ES-I3 (cell line): ENCODE results near the gene TBL1XR1.
"Not testable (repeated sequence)": the region's sequence is repeated elsewhere in the genome, so short reads cannot be mapped to it uniquely, and the experiment has no call there.

Experiments used
- H3K36me3 ChIP-seq: 2 replicates; pipeline ENCODE4 v1.6.1; 2013; ENCODE audit warnings: mild to moderate bottlenecking, low read length, control low read depth, moderate library complexity; ENCODE audit not compliant: insufficient read depth
- H3K4me1 ChIP-seq: 2 replicates; pipeline ENCODE4 v1.6.1; 2013; ENCODE audit warnings: mild to moderate bottlenecking, control low read depth, low read length; ENCODE audit not compliant: insufficient read depth
- H3K9ac ChIP-seq: 2 replicates; pipeline ENCODE4 v1.6.1; 2013; ENCODE audit warnings: low read depth, mild to moderate bottlenecking, low read length, moderate library complexity
- H3K9me3 ChIP-seq: 2 replicates; pipeline ENCODE4 v1.6.1; 2013; ENCODE audit warnings: mild to moderate bottlenecking, low read length, moderate library complexity; ENCODE audit not compliant: control insufficient read depth, insufficient read depth

TBL1XR1 gene

DNA sequence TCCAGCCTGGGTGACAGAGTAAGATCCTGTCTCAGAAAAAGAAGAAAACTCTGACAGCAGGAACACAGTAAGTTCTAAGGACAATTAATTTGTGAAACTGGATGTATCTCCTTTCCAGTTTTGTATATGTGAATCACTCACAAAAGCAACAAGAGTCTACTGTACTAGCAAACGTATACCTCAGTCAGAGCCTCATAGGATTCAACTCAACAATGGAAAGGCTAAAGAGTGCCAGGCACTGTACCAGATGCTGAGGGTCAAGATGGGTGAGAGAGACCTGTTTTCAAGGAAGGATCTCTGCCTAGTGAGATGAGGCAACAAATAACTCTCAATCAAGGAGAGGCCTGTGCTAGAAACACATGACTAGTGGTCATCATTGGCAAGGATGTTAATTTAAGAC is 14.9 kb downstream of the TBL1XR1 start:
- Histone ChIP-seq H3K9ac (no peak overlapping the region), H3K36me3 (no peaks in the 10 kb centered on the region; the same call in 1 of the 2 replicates), H3K9me3 (no peaks in the 10 kb centered on the region), H3K4me1 (peaks cover 3% of the 10 kb centered on the region)

DNA sequence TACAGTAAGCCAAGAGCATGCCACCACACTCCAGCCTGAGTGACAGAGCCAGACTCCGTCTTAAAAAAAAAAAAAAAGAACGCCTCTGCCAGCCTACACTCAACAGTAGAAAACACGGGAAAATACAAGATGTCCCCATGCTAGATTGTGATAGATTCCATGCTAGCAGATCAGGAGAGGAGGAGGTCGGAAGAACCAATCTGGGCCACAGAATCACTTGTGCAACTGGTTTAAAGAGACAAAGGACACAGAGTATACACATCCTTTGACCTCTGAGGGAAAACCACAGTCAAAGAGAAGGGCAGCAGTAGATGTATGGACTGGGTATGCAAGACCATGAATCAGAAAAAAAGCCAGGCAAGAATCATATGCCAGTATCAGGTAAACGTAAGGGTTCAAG is 15.9 kb downstream of the TBL1XR1 start:
- Histone ChIP-seq H3K36me3 (no peaks in the 10 kb centered on the region; the same call in 1 of the 2 replicates), H3K4me1 (peaks cover 3% of the 10 kb centered on the region), H3K9me3 (no peaks in the 10 kb centered on the region), H3K9ac (no peak overlapping the region)

DNA sequence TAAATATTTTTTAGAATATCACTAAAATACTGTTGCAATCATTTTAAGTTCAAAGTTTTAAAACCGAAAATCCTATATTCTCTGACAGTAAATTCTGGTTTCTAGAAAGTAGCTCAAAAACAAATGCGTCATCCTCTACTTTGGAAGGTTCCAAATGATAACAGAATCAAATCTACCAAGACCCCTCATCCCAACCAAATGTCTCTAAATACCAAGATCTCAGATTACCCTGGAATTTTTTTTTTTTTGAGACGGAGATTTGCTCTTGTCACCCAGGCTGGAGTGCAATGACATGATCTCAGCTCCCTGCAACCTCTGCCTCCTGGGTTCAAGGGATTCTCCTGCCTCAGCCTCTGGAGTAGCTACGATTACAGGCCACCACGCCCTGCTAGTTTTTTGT is 16.8 kb downstream of the TBL1XR1 start:
- H3K36me3 ChIP-seq: no peaks in the 10 kb centered on the region; the same call in 1 of the 2 replicates
- no peak overlapping the region for H3K9ac ChIP-seq
- H3K9me3 ChIP-seq: no peaks in the 10 kb centered on the region
- no peaks in the 10 kb centered on the region; the same call in 1 of the 2 replicates for H3K4me1 ChIP-seq

DNA sequence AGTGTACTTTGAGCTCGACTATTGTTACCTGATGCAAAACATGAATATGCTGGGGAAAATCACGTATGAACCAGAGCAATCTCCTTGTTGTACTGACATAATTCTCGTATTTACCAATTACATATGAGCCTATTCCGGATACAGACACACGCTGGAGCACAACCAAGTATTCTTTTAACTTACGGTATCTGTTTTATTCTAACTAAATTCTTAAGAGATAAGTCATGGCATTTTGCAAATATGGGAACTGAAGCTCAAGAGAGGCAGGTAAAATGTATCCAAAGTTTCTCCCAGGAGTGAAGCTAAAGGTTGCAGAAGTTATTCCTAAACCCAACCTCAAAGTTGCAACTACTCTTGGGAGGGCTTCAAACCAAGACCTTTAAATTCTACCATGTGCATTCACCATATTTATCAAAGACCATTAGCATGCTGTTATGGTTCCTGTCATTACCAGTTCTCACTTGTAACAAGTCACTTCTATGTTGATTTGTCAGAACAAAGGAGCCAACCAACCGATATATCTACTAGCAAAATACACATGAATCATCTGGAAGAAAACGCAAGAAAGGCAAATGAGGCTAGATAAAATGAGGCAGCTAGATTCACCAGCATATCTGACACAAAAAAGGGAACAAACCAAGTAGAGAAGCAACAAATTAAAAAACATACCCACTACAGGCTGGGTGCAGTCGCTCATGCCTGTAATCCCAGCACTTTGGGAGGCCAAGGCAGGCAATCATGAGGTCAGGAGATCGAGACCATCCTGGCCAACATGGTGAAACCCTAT is 17.8 kb downstream of the TBL1XR1 start:
- Histone ChIP-seq H3K4me1 (peaks cover 5% of the 10 kb centered on the region), H3K36me3 (no peaks in the 10 kb centered on the region; the same call in 1 of the 2 replicates), H3K9ac (no peak overlapping the region), H3K9me3 (no peaks in the 10 kb centered on the region)

DNA sequence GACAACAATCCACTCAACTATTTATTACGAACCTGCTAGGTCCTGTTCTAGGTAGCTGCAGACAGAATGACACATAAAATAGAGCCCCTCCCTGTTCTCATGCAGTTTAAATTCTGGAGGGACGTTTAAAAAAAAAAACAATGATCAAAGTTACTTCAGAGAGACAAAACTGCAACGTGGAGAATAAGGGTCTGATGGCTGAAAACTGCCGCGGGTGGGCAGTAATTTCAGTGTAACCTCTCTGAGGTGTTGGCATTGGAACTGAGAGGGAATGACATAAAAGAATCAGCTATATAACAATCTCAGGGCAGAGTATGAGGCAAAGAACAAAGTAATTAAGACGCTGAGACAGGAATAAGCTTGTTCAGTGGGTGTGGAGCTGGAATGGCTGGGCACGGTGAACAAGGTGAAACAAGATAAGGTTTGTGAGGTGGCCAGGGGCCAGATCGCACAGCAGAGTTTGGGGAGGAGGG is 19.5 kb downstream of the TBL1XR1 start:
- H3K4me1 ChIP-seq: peaks cover 7% of the 10 kb centered on the region
- no peaks in the 10 kb centered on the region for H3K9me3 ChIP-seq
- no peak overlapping the region for H3K9ac ChIP-seq
- no peaks in the 10 kb centered on the region; the same call in 1 of the 2 replicates for H3K36me3 ChIP-seq

DNA sequence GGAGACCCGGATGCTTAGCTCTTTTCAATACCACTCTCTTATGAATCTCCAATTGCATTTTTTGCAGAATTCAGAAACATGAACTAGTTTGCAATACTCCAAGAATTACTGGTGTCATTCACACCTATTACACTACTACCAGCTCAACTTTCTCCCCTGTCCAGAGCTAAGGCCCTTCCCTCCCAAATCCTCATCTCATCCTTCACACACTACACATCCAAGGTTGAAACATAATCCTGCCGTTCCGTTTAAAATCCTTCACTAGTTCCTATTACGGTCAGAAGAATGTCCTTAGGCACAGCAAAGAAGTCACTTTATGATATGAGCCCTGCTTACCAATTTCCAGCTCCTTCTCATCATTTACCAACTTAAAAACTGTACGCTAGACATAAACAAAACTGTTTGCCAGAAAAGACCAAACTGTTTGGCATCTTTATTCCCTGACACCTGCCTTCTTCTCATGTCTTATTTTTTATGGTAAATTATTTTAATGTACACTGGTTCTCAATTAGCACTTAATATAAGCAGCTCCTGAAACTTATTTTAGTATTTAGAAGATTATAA is 22.6 kb downstream of the TBL1XR1 start:
- H3K4me1 ChIP-seq: peaks cover 17% of the 10 kb centered on the region

DNA sequence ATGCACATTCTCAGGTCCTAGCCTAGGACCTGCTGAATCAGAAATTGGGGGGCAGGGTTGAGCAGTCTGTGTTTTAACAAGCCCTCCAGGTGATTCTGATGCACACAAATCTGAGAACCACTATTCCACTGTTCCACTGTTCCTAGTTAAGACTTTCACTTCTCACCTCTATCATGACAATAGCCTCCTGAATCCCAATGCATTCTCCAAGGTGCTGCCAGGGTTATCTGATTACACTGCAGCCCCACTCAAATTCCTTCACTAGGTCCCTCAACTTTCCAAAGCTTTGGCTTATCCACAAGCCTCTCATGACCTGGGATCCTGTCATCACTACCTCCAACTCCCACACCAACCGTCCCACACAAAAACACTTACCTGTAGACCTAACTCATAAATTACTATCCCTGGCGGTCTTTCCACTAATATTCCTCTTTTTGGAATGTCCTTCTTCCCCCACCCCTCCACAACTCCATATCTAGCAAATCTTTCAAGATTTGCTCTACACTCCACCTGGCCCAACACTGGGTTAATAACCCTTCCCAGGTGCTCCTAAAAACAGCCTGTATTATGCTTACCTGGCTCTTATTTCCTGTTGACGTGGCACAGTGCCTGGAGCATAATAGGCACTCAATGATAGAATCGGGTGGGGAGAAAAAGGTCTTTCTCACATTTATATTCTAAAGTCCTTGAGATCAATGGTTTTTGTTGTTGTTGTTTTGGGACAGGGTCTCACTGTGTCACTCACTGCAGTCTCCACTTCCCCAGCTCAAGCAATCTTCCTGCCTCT is 27.2 kb downstream of the TBL1XR1 start:
- peaks cover 19% of the 10 kb centered on the region for H3K4me1 ChIP-seq
- no peaks in the 10 kb centered on the region for H3K9me3 ChIP-seq
- H3K36me3 ChIP-seq: no peaks in the 10 kb centered on the region
- no peak overlapping the region for H3K9ac ChIP-seq

More for the DNA sequence above, 22.6 kb downstream of the TBL1XR1 start:
- H3K36me3 ChIP-seq: no peaks in the 10 kb centered on the region; the same call in 1 of the 2 replicates
- no peak overlapping the region for H3K9ac ChIP-seq
- no peaks in the 10 kb centered on the region for H3K9me3 ChIP-seq

DNA sequence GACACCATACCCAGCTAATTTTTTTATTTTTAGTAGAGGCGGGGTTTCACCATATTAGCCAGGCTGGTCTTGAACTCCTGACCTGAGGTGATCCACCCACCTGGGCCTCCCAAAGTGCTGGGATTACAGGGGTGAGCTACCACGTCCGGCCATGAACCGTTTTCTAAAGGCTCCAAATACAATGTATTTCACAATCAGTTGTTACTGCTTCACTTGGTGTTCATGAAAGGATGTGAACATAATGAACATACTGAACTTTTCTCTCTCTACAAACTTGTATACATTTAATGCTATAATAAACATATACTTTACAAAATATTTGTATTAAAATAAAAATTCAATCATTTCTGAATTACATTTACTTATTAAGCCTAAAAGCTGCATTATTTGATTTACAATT is 28.9 kb downstream of the TBL1XR1 start:
- Histone ChIP-seq H3K9me3 (no peaks in the 10 kb centered on the region), H3K9ac (no peak overlapping the region), H3K36me3 (no peaks in the 10 kb centered on the region), H3K4me1 (peaks cover 12% of the 10 kb centered on the region)

DNA sequence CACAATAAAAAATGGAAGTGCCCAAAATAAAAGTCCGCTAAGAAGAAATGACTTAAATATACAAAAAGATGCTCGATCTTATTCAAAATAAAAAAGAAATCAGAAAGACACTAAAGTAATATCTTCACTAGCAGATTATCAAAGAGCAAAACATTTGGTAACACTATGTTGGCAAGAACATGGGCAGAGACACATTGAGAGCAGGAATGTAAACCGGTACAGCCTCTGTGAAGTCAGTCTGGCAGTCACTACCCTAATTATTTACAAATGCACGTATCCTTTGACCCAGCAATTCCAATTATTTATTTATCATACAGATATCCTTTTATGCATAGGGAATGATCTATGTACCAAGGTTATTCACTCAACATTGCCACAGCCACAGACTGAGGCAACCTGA is 34.5 kb downstream of the TBL1XR1 start:
- Histone ChIP-seq H3K36me3 (no peaks in the 10 kb centered on the region), H3K9ac (no peak overlapping the region), H3K9me3 (no peaks in the 10 kb centered on the region), H3K4me1 (no peaks in the 10 kb centered on the region; the same call in 1 of the 2 replicates)

DNA sequence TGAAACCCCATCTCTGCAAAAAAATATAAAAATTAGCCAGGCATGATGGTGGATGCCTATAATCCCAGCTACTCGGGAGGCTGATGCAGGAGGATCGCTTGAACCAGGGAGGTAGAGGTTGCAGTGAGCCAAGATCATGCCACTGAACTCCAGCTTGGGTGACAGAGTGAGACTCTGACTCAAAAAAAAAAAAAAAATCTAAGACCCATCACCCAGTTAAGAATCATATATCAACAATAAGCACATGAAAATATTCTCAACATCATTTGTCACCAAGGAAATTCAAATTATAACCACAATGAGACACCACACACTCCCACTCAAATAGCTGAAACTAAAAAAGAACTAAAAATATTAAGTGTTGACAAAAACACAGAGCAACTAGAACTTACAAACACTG is 35.7 kb downstream of the TBL1XR1 start:
- not testable (repeated sequence) for H3K4me1 ChIP-seq, H3K9me3 ChIP-seq

DNA sequence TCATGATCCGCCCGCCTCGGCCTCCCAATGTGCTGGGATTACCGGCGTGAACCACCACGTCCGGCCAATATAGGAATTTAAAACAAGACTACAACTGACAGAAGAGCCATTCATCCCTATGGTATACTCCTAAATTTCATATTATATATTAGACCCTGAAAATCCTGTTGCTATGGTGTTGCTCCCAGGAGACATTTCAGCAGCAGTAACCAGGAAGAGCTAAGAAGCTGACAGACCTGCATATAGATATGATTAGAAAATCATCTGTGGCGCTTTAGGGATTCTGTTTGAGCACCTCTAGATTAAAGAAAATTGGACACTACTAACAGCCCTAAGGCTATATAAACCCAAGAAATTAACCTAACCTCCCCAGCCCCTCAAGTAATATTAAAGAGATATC is 38.8 kb downstream of the TBL1XR1 start:
- H3K9ac ChIP-seq: no peak overlapping the region
- H3K36me3 ChIP-seq: no peaks in the 10 kb centered on the region
- H3K4me1 ChIP-seq: peaks cover 9% of the 10 kb centered on the region; the same call in 1 of the 2 replicates
- H3K9me3 ChIP-seq: no peaks in the 10 kb centered on the region

More for the DNA sequence above, 35.7 kb downstream of the TBL1XR1 start:
- not testable (repeated sequence) for H3K36me3 ChIP-seq, H3K9ac ChIP-seq

DNA sequence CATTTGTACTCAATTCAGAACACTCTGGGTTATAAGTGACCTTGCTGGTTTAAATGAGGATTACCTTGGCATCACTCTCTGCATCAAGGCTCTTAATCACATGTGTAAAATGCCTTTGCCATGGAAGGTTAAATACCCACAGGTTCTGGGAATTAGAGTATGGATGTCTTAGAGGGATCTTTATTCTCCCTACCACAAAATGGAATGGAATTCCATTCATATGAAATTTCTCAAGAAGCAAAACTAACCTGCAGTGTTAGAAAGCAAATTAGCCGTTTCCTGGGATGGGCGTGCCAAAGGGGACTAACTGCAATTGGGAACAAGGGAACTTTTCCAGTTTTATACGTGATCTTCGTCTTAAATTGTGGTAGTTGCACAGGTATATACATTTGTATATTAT is 39.8 kb downstream of the TBL1XR1 start:
- no peak overlapping the region for H3K9ac ChIP-seq
- no peaks in the 10 kb centered on the region for H3K36me3 ChIP-seq
- H3K4me1 ChIP-seq: peaks cover 9% of the 10 kb centered on the region; the same call in 1 of the 2 replicates
- H3K9me3 ChIP-seq: no peaks in the 10 kb centered on the region

DNA sequence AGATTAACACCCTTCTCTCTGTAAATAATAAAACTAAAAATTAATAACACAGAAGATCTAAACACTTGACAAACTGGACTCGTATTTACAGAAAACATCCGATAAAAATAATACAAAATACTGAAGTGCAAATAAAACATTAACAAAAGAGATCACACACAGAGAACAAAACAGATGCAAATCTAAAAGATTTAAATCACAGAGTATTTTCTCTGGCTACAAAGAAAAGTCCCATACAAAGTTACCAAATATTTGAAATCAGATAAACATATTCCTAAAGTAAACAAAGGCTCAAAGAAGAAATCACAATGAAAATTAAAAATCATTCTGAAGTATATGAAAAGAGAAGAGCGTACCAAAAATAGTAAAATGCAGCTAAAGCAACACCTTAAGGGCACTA is 42.5 kb downstream of the TBL1XR1 start:
- no peak overlapping the region for H3K9ac ChIP-seq
- no peaks in the 10 kb centered on the region for H3K9me3 ChIP-seq
- H3K4me1 ChIP-seq: peaks cover 21% of the 10 kb centered on the region; the same call in 1 of the 2 replicates
- H3K36me3 ChIP-seq: no peaks in the 10 kb centered on the region

DNA sequence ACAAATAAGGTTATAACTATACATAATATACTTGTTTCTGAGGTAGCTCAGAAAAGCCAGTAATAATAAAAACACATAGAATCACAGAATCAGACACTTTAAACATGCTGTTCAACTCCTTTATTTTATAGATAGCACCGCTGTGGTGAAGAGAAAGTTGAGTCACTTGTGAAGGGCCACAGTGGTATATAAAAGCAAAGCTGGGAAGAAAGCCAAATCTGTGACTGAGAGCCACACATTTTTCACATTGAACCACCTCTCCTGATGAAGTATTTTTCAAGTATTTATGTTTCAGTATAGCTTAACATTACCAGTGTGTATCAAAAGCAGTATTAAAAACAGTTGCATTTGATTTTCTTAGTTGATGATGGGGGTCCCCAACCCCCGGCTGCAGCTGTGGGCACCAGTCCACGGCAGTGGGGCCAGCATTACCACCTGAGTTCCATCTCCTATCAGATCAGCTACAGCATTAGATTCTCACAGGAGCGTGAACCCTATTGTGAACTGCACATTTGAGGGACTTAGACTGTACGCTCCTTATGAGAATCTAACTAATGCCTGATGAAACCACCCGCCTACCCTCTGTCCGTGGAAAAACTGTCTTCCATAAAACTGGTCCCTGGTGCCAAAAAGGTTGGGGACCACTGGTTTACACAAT is 46.2 kb downstream of the TBL1XR1 start:
- H3K9me3 ChIP-seq: no peaks in the 10 kb centered on the region
- no peak overlapping the region for H3K9ac ChIP-seq
- no peaks in the 10 kb centered on the region for H3K36me3 ChIP-seq
- peaks cover 22% of the 10 kb centered on the region for H3K4me1 ChIP-seq
